DOHH2 (cell line): ENCODE results near the gene RTCB.

Experiments used
- CTCF ChIP-seq: fragments of 200-600 bp; sonication (generic); IDR thresholded peaks from one replicate; pipeline ENCODE4 v1.5.1; 2014; ENCODE audit warnings: antibody characterized with exemption, mild to moderate bottlenecking, low read depth, low read length; ENCODE audit not compliant: poor library complexity, severe bottlenecking
- EZH2phosphoT487 ChIP-seq: fragments of 200-600 bp; sonication (generic); IDR thresholded peaks from 2 replicates; pipeline ENCODE4 v1.6.1; 2017; ENCODE audit warnings: borderline replicate concordance, mild to moderate bottlenecking, antibody characterized with exemption, low read length, moderate library complexity, mixed read lengths

GRCh38 chr22:32395107-32395506 is 16.9 kb downstream of the RTCB start:
- no peak for TF ChIP-seq EZH2phosphoT487
- no peak for TF ChIP-seq CTCF
